DMS153 treated with DMSO at 0.1 percent for 48 hours (cell line): ENCODE data around the gene SCML2.
"Not testable (repeated sequence)": the region's sequence is repeated elsewhere in the genome, so short reads cannot be mapped to it uniquely, and the experiment has no call there.

Source experiments
- DNase-seq: peaks from one replicate; lab custom pipeline; 2025; ENCODE audit not compliant: unreplicated experiment; lab: John Stamatoyannopoulos, UW

SCML2 gene

DNA sequence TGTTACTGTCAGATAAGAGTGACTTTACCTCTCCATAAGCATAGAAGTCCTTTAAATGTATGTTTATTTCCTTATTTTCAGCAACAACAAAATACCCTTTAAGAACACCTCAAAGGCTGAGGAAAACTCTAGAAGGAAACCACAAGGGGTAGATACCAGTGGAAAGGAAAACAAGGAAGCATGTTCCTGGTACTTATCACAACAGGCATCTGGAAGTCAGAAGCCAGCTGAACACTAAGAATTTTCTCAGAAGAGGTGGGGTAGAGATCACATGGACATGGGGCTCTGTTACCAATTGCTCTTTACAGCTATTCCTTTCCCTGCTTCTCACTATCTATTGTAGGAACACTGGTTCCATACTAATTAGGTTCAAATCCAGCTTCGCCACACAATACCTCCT lies 82.3 kb downstream of the SCML2 start:
- DNase-seq, result no peak

DNA sequence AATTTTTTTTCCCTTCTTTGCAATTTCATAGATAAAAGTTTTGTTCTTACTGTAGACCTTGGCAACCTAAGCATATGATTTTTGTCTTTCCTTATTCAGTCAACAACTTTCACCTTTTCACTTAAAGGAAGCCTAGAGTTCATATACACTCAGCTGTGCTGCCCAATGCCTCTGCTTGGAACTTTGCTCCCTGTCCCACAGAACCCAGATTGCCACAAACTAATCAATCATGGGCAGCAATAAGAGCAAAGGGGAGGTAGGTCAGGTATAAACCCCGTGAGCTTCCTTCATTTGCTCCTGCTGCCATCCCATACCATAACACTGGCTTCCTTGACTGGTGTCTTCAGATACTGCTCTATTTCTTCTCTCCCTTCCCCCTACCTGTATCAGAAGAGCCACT lies 82.8 kb downstream of the SCML2 start:
- DNase-seq, result no peak

DNA sequence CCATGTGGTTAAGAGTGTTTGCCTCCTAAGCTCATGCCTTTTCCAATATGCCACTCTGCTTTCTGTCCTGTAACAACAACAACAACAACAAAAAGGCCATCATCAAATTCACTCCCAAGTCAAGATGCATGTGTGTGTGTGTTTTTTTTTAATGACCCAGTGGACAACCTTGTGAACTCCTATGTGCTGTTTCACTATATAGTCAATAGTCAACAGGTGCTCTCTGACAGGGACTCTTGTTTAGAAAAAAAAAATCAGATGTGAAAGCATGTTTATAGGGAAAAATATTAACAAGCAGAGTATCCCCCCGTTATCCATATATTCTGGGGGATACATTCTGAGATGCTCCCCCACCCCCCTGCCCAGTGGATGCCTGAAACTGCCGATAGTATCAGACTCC lies 83.2 kb downstream of the SCML2 start:
- no peak for DNase-seq

DNA sequence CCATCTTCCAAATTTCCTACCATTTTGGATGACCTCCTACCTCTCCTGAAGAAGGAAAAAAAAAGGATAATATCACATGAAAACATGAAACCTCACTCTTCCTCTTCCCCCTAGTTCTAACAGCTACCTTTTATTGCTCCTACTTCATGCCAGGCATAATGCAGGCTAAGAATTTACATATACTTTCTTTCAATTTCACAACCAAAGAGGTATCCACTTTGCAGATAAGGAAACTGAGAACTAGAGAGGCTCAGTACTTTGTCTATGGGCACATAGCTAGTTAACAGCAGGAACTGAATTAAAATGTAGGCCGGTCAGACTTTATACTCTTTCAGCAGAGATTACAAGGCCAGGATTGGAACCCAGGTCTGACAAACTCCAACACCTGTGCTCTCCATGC lies 99.4 kb downstream of the SCML2 start:
- DNase-seq, result no peak

DNA sequence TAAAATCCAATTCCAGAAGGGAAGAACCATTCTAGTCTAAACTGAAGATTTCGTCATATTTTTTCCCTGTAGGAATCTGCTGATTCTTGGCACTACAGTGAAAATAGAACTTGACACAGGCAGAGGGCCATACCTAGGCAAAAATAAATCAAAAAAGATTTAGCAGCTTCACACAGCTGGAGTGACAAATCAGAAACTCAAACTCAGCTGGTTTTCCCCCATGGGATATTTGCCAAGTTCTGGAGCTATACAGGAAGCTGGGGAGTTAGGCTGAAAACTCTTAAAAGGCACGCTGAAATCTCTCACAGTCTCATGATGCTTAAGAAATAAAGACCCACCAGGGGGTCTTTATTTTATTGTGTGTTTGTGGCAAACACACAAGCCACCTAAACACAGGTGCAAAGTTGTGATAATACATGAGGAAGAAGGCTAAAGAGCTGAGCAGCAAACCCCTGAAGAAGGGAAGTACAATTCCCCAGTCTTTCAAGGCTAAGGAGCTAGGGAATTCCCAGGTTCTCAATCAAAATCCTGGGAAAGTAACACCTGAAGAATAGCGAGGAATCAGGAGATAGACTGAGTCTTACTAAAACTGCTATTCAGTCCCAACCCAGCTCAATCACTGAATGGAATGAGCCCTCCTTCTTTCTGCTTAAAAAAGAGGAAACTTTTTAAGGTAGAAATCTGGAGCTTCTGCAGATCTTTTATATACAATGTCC lies 101.7 kb downstream of the SCML2 start:
- no peak for DNase-seq

DNA sequence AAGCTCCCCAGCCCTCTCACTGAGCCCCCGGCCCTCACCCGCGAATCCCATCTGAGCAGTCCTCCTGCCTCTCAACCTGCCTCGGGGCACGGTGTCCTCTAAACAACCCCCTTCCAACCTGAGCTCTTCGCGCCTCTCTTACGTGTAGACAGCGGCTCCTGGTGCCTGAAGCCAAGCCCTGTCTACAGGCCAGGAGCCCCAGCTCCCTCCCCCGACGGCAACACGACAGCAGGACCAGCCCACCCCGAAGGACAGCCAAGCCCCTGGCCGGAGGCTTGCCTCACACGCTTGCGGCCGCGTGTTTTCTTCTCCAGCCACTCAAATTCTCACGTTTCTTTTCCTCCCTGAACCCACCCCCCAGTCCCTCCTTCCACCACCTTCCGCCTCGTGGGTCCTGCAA lies 124.8 kb downstream of the SCML2 start:
- not testable (repeated sequence) for DNase-seq

DNA sequence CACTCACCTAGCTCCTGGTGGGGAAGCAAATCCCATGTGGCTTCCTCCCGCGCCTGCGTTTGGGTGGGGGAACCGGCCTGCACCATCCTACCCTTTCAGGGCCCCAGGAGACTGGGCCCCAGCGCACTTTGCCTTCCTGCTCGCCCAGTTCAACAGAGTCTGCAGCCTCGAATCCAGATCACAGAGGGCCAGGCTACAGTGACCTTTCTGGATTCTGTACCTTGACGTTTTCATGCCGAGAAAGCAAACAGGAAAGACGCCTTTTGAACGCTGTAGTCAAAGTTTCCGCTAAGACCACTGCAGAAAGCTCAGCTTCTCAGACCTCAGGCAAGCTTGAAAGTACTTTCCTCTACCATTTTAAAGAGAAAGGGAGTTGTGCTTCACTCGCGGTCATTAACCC lies 126.4 kb downstream of the SCML2 start:
- no peak for DNase-seq

DNA sequence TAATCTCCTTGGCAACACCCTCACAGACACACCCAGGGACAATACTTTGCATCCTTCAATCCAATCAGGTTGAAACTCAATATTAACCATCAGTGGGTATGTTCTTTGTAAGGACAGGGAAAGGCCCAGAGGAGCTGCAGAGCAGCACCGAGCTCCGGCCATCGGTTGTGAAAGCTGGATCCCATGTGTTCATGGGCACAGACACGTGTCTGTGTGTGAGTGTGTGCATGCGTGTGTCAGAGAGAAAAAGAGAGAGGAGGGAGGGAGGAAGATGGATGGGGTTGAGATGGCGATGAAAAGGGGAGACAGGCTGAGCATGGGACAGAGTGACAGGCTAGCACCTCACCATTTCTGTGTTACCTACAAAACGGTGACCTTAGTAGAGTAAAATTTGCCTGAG lies 127.0 kb downstream of the SCML2 start:
- no peak for DNase-seq

DNA sequence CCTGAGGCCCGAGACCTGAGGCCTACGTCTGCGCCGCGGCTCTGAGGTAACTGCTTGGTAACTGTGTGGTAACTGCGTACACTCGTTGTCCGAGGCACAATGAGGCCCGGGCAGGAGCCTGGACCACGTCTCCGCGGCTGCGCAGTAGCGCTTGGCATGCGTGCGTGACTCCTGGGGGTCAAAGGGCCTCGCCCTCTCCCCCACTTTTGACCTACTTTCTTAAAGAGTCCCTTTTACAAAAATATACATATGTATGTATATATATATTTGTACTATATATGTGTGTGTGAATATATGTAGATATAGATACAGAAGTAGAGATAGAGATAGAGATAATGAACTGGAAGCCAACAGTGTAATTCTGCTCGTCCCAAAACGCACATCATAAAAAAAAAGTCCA lies 133.7 kb downstream of the SCML2 start, which contains the start of gene BEND2:
BEND2 (minus strand) TSS at position 101 of the 400 bp plus-strand sequence. CDS start 136 bp downstream, outside the sequence.
- no peak for DNase-seq

DNA sequence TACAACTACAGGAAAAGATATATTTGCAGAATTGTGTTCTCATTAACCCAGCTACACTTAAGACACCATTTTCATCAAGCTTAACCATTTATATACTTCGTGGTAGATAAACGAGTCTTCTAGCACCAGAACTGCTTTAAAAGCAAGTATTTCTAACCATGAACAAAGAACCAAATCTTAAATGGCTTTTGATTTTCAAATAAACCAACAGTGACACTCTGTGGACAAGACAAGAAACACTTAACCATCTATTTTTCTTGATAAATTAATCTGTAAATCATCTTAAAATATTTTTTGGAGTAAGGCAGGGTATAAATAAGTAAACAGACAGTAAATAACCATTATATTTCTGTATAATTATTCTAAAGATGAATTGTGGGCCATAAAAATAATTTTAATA lies 144.0 kb downstream of the SCML2 start:
- no peak for DNase-seq

DNA sequence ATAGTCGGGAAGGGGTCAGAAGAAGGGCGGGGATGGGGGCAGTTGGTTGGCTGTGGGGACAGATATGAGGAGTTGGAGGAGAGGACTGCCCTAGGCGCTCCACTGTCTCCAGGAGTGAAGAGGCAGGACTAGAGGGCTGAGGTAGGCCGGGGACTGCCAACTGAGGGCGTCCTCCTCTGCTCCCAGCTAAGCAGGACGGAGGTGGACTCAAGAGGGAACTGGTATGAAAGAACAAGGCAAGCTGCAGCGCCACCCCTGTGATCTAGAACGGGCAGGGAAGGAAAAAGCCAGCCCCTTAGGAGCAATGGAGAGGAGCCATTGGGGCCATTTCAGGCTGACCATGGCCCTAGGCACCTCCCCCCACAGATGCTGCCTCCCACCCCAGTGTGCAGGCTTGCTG lies 147.8 kb downstream of the SCML2 start:
- no peak for DNase-seq

DNA sequence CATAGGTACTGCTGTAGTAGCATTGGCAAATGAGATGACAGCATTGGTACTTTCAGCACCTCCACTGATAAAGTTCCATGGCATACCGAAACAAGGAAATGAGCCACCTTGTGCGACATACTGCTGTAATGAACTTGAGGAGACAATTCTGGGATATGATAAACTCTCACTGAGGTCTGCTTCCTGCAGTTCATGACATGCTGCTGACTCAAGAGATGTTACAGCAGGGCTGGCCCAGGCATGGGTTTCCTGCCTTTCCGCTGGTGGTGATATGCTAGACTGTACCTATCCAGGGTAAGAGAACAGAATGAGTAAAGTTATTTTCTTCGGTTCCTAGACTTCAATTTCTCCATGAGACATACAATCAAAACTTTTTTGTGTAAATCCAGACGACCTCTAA lies 150.9 kb downstream of the SCML2 start:
- no peak for DNase-seq

DNA sequence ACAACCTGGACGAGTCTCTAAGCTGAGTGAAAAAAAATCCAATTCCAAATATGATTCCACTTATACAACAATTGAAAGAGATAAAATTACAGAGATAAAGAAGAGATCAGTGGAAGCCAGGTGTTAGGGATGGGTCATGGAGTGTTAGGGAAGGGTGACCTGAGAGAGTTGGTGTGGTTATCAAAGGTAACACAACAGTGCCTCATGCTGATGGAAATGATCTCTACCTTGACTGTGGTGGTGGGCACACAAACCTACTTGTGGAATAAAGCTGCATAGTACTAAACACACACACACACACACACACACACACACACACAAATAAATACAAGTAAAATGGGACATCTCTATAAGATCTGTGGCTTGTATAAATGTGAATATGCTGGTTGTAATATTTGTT lies 159.8 kb downstream of the SCML2 start:
- DNase-seq, result peak; percentile 1
